ENCODE data around the gene EMC6.

GRCh38 chr17:3632287-3632686, 36.3 kb upstream of the EMC6 start:
- TF ChIP-seq CTCF (IDR thresholded peaks at IDR 0.05) (no peak), POLR2A (IDR thresholded peaks at IDR 0.05) (no peak)
